ENCODE measurements around the gene ADCK2. TPM values are rescaled to one million over a fixed set of nuclear protein-coding genes. Genes with fewer than 3 reads are reported as not detected.

The ADCK2 gene
- total RNA-seq, 1 donor from 2014 or later = 26.9 TPM

- no peak overlapping the region for H3K27ac Mint-ChIP-seq (ENCODE audit: unreplicated experiment)
- DNase-seq (ENCODE audit: low spot score) = peak; percentile 51
- H3K4me3 Mint-ChIP-seq (ENCODE audit: unreplicated experiment) = peak overlapping the region; percentile 26
- no peaks in the 10 kb centered on the region for H3K9me3 Mint-ChIP-seq (ENCODE audit: low read depth)
- H3K4me1 Mint-ChIP-seq (ENCODE audit: low read depth) = peaks cover 36% of the 10 kb centered on the region
- TF ChIP-seq CTCF (IDR thresholded peaks at IDR 0.05) = peak; percentile 53
- no peaks in the 10 kb centered on the region for H3K27me3 Mint-ChIP-seq (ENCODE audit: low read depth)
- no peaks in the 10 kb centered on the region for H3K36me3 Mint-ChIP-seq (ENCODE audit: low read depth)
These were observed 34.5 kb upstream of the ADCK2 start for GRCh38 chr7:140638173-140638791.

GRCh38 chr7:140639366-140640053 is 33.2 kb upstream of the ADCK2 start:
- H3K9me3 Mint-ChIP-seq (ENCODE audit: low read depth) = no peaks in the 10 kb centered on the region
- no peak for TF ChIP-seq CTCF (IDR thresholded peaks at IDR 0.05)
- H3K27me3 Mint-ChIP-seq (ENCODE audit: low read depth) = no peaks in the 10 kb centered on the region
- H3K4me1 Mint-ChIP-seq (ENCODE audit: low read depth) = peaks cover 36% of the 10 kb centered on the region
- no peaks in the 10 kb centered on the region for H3K36me3 Mint-ChIP-seq (ENCODE audit: low read depth)
- peak overlapping the region; percentile 97 for H3K4me3 Mint-ChIP-seq (ENCODE audit: unreplicated experiment)
- DNase-seq (ENCODE audit: low spot score) = peak; percentile 51
- peak overlapping the region; percentile 79 for H3K27ac Mint-ChIP-seq (ENCODE audit: unreplicated experiment)

- no peaks in the 10 kb centered on the region for H3K27me3 Mint-ChIP-seq (ENCODE audit: low read depth)
- no peak for TF ChIP-seq CTCF (IDR thresholded peaks at IDR 0.05)
- H3K27ac Mint-ChIP-seq (ENCODE audit: unreplicated experiment) = peak overlapping the region; percentile 79
- peak; percentile 93 for DNase-seq (ENCODE audit: low spot score)
- H3K4me3 Mint-ChIP-seq (ENCODE audit: unreplicated experiment) = peak overlapping the region; percentile 97
- no peaks in the 10 kb centered on the region for H3K36me3 Mint-ChIP-seq (ENCODE audit: low read depth)
- H3K9me3 Mint-ChIP-seq (ENCODE audit: low read depth) = no peaks in the 10 kb centered on the region
- peaks cover 36% of the 10 kb centered on the region for H3K4me1 Mint-ChIP-seq (ENCODE audit: low read depth)
These were observed 32.6 kb upstream of the ADCK2 start for GRCh38 chr7:140640060-140640637.

- TF ChIP-seq CTCF (IDR thresholded peaks at IDR 0.05) = no peak
- H3K27ac Mint-ChIP-seq (ENCODE audit: unreplicated experiment) = peak within 1 kb of the TSS; percentile 79
- H3K4me1 Mint-ChIP-seq (ENCODE audit: low read depth) = peaks cover 36% of the 10 kb centered on the region
- H3K4me3 Mint-ChIP-seq (ENCODE audit: unreplicated experiment) = peak within 1 kb of the TSS; percentile 97
- H3K27me3 Mint-ChIP-seq (ENCODE audit: low read depth) = no peaks in the 10 kb centered on the region
- DNase-seq (ENCODE audit: low spot score) = peak; percentile 90
- H3K9me3 Mint-ChIP-seq (ENCODE audit: low read depth) = no peaks in the 10 kb centered on the region
- no peaks in the 10 kb centered on the region for H3K36me3 Mint-ChIP-seq (ENCODE audit: low read depth)
These were observed 31.8 kb upstream of the ADCK2 start, which contains the start of gene DENND2A for GRCh38 chr7:140640727-140641523. DENND2A (minus strand) TSS chr7:140640813; CDS start chr7:140602397, 38,416 bp downstream.

All from chondrocyte (in vitro differentiated cells).